ENCODE measurements around the gene PKP4. TPM values are rescaled to one million over a fixed set of nuclear protein-coding genes. Genes with fewer than 3 reads are reported as not detected.

Gene PKP4
- total RNA-seq, 1 donor: 62.2 TPM

DNA sequence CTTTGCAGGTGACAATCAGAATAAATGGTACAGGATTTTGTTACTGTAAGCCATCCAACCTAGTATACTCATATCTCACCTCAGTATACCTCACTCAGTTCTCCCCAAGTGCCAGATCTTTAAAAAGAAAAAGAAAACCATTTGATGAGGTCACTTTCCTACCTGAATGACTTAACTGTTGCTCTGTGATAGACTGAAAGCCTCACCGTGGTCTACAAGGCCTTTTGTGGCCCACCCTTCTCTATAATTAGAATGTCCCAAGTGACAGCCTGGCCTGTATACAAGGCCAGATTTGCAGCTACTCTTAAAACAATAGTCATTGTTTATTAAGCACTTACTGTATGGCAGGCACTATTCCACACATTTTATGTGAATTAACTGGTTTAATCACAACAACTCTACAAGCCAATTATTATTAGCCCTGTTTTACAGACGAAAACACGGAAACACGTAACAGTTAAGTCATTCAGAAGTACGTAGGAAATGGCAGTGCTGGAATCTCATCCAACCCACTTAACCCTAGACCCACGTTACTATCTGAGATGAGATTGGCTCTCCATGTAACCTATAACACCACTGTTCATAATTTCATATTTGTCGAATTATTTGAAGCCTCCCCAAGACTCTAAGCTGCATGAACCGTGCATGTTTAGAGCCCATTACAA lies 28.3 kb downstream of the PKP4 start:
- TF ChIP-seq, protein P1, sequence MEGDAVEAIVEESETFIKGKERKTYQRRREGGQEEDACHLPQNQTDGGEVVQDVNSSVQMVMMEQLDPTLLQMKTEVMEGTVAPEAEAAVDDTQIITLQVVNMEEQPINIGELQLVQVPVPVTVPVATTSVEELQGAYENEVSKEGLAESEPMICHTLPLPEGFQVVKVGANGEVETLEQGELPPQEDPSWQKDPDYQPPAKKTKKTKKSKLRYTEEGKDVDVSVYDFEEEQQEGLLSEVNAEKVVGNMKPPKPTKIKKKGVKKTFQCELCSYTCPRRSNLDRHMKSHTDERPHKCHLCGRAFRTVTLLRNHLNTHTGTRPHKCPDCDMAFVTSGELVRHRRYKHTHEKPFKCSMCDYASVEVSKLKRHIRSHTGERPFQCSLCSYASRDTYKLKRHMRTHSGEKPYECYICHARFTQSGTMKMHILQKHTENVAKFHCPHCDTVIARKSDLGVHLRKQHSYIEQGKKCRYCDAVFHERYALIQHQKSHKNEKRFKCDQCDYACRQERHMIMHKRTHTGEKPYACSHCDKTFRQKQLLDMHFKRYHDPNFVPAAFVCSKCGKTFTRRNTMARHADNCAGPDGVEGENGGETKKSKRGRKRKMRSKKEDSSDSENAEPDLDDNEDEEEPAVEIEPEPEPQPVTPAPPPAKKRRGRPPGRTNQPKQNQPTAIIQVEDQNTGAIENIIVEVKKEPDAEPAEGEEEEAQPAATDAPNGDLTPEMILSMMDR (IDR thresholded peaks at IDR 0.05; ENCODE audit: insufficient read depth, low read depth, low read length): no peak
- no peak overlapping the region for H3K4me3 ChIP-seq (ENCODE audit: low read depth, low read length)
- DNase-seq (ENCODE audit: low read depth): no peak

DNA sequence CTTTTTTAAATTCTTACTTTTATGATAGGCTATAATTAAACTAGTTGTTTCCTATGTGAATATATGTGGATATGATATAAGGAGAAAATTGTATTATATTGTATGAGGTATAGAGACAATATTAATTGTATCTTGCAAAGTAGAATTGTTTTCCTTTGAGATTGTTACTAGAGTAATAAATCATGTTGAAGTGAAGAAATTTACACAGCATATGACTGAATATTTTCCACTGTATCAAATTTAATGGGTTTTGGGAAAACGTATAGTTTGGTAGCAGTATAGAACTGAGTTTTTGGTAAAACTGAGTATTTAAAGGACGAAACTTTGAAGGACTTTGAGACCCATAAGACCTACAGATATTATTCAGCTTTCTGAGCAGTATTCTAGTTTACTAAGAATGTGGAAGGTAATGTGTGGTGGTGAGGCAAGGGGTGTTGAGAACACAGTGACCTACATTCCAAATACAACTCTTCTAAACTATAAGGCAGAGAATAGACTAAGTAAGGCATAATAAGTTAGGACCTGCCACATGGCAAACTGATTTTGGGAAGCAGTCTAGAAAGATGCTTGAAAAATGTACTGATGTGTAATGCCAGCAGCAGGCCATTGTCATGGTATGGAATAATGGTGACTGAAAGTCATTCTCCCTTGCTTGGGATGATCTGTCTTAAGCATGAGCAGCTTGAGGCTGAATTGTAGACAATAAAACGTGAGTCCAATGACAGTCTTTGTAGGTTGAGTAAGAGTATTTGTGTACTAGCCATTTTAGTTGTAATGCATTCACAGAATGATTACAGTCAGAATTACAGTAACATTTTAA lies 29.6 kb downstream of the PKP4 start:
- no peak for DNase-seq (ENCODE audit: low read depth)
- no peak overlapping the region for H3K4me3 ChIP-seq (ENCODE audit: low read depth, low read length)
- TF ChIP-seq, protein P1 (IDR thresholded peaks at IDR 0.05; ENCODE audit: insufficient read depth, low read depth, low read length): no peak

- H3K4me3 ChIP-seq (ENCODE audit: low read depth, low read length): no peak overlapping the region
- DNase-seq (ENCODE audit: low read depth): peak; percentile 50
- TF ChIP-seq, protein P1 (IDR thresholded peaks at IDR 0.05; ENCODE audit: insufficient read depth, low read depth, low read length): no peak
Observed at GRCh38 chr2:158486970-158487325, 30.2 kb downstream of the PKP4 start.

DNA sequence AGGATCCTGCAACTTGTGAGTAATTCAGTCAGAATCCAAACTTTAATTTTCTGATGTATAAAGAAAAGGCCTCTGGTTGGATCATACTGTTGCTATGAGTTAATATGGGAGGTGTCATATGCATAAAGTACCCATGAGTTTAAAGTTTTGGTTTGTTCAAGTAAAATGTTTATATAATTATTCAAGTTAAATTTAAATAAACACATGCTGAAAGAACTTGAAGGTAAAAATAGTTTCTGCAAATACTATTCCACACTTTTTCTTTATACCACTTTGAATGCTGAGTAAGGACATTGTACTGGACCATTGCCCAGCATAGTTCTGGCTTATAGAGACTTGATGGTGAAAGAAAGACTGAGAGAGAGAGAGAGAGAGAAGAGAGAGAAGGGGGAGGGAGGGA lies 30.7 kb downstream of the PKP4 start:
- peak; percentile 57 for DNase-seq (ENCODE audit: low read depth)
- TF ChIP-seq, protein P1 (IDR thresholded peaks at IDR 0.05; ENCODE audit: insufficient read depth, low read depth, low read length): no peak
- H3K4me3 ChIP-seq (ENCODE audit: low read depth, low read length): no peak overlapping the region

DNA sequence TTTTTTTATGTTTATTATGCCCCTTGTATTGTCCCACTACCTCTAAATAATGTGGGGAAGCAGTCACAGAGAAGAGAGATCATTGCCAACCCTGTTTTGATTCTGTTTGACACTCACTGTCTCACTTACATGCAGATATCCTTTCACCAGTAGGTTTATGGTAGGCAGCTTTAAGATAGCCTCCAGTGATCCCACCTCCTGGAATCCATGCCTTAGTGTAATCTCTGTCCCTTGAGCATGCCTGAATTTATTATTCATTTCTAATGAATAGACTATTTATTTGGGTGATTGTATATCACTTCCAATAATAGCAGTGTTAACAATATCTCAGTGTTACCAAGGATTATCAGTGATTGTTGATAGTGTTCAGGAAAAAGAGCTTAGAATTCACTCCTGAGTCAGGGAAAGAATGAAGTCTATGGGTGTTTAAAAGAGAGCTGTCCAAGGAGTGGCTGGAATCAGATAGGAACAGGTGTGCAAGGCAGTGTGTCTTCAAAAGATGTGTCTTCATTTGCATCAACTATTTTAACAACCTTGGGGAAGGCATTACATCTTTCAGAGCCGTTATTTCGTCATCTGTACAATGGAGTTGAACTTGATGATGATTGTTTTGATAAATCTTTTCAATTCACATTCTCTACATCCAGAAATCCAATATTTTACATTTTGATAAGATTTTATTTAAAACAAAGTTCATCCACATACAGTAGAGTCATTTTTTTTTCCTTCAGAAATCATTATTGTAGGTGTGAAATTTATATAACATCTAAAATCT lies 31.9 kb downstream of the PKP4 start:
- TF ChIP-seq, protein P1 (IDR thresholded peaks at IDR 0.05; ENCODE audit: insufficient read depth, low read depth, low read length): no peak
- DNase-seq (ENCODE audit: low read depth): no peak
- no peak overlapping the region for H3K4me3 ChIP-seq (ENCODE audit: low read depth, low read length)

GRCh38 chr2:158489366-158490112 lies 32.8 kb downstream of the PKP4 start:
- DNase-seq (ENCODE audit: low read depth): no peak
- TF ChIP-seq, protein P1 (IDR thresholded peaks at IDR 0.05; ENCODE audit: insufficient read depth, low read depth, low read length): no peak
- no peak overlapping the region for H3K4me3 ChIP-seq (ENCODE audit: low read depth, low read length)

Measured in fibroblast of villous mesenchyme (primary cell).